Fibroblast of lung (primary cell): ENCODE results near the gene TMEM82. TPM values are rescaled to one million over a fixed set of nuclear protein-coding genes. Genes with fewer than 3 reads are reported as not detected.

ENCODE experiments used
- DNase-seq, 2 donors: peaks; one replicate each; pipeline versions ENCODE4 v3.0.0 to v3.0.0-alpha.2; 2010; ENCODE audit warnings: low read depth in 2 of 2
- H2AFZ ChIP-seq: 2 replicates; pipeline ENCODE4 v1.5.1; 2012; ENCODE audit warnings: low read length, control low read depth, inconsistent platforms
- H3K27ac ChIP-seq: 2 replicates; pipeline ENCODE4 v1.5.1; 2011; ENCODE audit warnings: low read length, control low read depth; ENCODE audit not compliant: insufficient read depth
- H3K27me3 ChIP-seq: 2 replicates; pipeline ENCODE4 v1.5.1; 2011; ENCODE audit warnings: mild to moderate bottlenecking, low read length; ENCODE audit not compliant: control insufficient read depth, insufficient read depth
- H3K36me3 ChIP-seq: 2 replicates; pipeline ENCODE4 v1.5.1; 2011; ENCODE audit warnings: low read length; ENCODE audit not compliant: control insufficient read depth, insufficient read depth
- H3K4me1 ChIP-seq: 2 replicates; pipeline ENCODE4 v1.5.1; 2011; ENCODE audit warnings: low read length; ENCODE audit not compliant: control insufficient read depth, insufficient read depth; ENCODE audit errors: extremely low read depth
- H3K4me2 ChIP-seq: 2 replicates; pipeline ENCODE4 v1.5.1; 2011; ENCODE audit warnings: low read length, control low read depth; ENCODE audit not compliant: insufficient read depth; ENCODE audit errors: extremely low read depth
- H3K4me3 ChIP-seq, 4 experiments: fragments of 200-600 bp in 1 of 4; sonication (generic) in 1 of 4; replicated peaks in 1 of 4; 2 replicates each; pipeline ENCODE4 v1.5.1; 2011 to 2016; ENCODE audit warnings: low read length in 4 of 4, low read depth in 3 of 4, mild to moderate bottlenecking in 3 of 4, control low read depth in 2 of 4, inconsistent platforms in 1 of 4, mixed read lengths in 1 of 4; ENCODE audit not compliant: insufficient read depth in 1 of 4; ENCODE audit errors: control extremely low read depth in 1 of 4
- H3K79me2 ChIP-seq: 2 replicates; pipeline ENCODE4 v1.5.1; 2012; ENCODE audit warnings: mild to moderate bottlenecking, low read length, inconsistent platforms; ENCODE audit not compliant: control insufficient read depth, insufficient read depth
- H3K9ac ChIP-seq: 2 replicates; pipeline ENCODE4 v1.5.1; 2011; ENCODE audit warnings: mild to moderate bottlenecking, low read length, control low read depth; ENCODE audit not compliant: insufficient read depth
- H3K9me3 ChIP-seq: 2 replicates; pipeline ENCODE4 v1.5.1; 2012; ENCODE audit warnings: low read depth, low read length; ENCODE audit not compliant: control insufficient read depth, insufficient read depth
- H4K20me1 ChIP-seq: 2 replicates; pipeline ENCODE4 v1.5.1; 2011; ENCODE audit warnings: low read length; ENCODE audit not compliant: control insufficient read depth, insufficient read depth; ENCODE audit errors: extremely low read depth
- EZH2 ChIP-seq: IDR thresholded peaks from 2 replicates; pipeline ENCODE4 v1.5.1; 2012; ENCODE audit warnings: low read length, control low read depth, mild to moderate bottlenecking; ENCODE audit errors: missing control alignments
- polyA minus RNA-seq: library from RNA; depleted of rRNA, polyadenylated mRNA; stranded (reverse); fragments of >200 nt; gene quantifications from 2 replicates; pipeline ENCODE4 v1.2.3, GENCODE V29; 2011; ENCODE audit warnings: low replicate concordance
- polyA plus RNA-seq, 2 donors: library from polyadenylated mRNA; depleted of rRNA in 1 of 2; stranded (reverse) in 1 of 2; unstranded in 1 of 2; fragments of >200 nt; gene quantifications; 2 replicates each; pipeline ENCODE4 v1.2.1, GENCODE V29; 2011 to 2012; ENCODE audit warnings: missing spikeins in 1 of 2
- total RNA-seq: library from RNA; depleted of rRNA; stranded (reverse); fragments of >200 nt; gene quantifications from 2 replicates; pipeline ENCODE4 v1.2.1, GENCODE V29; 2014
- TF ChIP-seq, protein P1 (sequence below), 2 donors: IDR thresholded peaks in 1 of 2; conservative IDR thresholded peaks in 1 of 2; 1 replicate in 1 of 2; 2 replicates in 1 of 2; pipeline ENCODE4 v1.5.1; 2011 to 2012; ENCODE audit warnings: low read length in 2 of 2, control low read depth in 1 of 2, inconsistent platforms in 1 of 2, low read depth in 1 of 2, mild to moderate bottlenecking in 1 of 2

TMEM82 gene
- total RNA-seq (not detected in 2 replicates), polyA plus RNA-seq (not detected in 2 replicates), polyA minus RNA-seq (not detected in 2 replicates)
- polyA plus RNA-seq (2012) = not detected in 2 replicates

DNA sequence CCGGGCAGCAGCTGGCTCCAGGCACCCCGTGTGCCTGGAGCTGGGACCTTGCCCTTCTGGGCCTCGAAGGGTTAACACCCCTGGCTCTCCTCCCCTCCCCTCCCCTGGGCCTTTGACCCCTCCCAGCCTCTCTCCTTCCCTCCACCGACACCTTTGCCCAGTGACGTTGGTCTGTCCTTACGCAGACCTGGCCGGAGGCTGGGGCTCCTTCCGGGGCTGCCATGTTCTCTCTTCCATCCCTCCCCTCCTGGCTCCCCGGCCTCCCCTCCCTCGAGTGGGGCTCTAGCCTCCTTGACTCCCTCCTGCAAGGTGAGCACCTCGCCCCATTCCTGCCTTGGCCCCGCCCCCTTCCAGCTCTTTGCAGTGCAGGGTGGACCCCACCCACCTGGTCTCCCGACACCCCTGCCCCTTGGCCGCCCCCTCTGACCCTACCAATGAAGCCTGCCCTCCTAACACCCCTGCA is at the start of gene TMEM82:
Gene TMEM82 (plus strand): TSS at position 161 of the 463 bp plus-strand sequence. CDS start 61 bp downstream, at position 222.
- Histone ChIP-seq H2AFZ (no peak within 1 kb of the TSS), H3K27ac (no peak within 1 kb of the TSS), H3K27me3 (no peaks in the 10 kb centered on the region), H3K9ac (no peak within 1 kb of the TSS), H3K79me2 (no peaks in the 10 kb centered on the region), H3K4me1 (no peaks in the 10 kb centered on the region), H3K4me2 (no peak within 1 kb of the TSS), H4K20me1 (no peaks in the 10 kb centered on the region), H3K36me3 (no peaks in the 10 kb centered on the region), H3K4me3 (no peak within 1 kb of the TSS), H3K9me3 (no peaks in the 10 kb centered on the region)
- DNase-seq = no peak
- TF ChIP-seq, protein P1, sequence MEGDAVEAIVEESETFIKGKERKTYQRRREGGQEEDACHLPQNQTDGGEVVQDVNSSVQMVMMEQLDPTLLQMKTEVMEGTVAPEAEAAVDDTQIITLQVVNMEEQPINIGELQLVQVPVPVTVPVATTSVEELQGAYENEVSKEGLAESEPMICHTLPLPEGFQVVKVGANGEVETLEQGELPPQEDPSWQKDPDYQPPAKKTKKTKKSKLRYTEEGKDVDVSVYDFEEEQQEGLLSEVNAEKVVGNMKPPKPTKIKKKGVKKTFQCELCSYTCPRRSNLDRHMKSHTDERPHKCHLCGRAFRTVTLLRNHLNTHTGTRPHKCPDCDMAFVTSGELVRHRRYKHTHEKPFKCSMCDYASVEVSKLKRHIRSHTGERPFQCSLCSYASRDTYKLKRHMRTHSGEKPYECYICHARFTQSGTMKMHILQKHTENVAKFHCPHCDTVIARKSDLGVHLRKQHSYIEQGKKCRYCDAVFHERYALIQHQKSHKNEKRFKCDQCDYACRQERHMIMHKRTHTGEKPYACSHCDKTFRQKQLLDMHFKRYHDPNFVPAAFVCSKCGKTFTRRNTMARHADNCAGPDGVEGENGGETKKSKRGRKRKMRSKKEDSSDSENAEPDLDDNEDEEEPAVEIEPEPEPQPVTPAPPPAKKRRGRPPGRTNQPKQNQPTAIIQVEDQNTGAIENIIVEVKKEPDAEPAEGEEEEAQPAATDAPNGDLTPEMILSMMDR (conservative IDR thresholded peaks at IDR 0.05 in 1 of 2, IDR thresholded peaks at IDR 0.05 in 1 of 2; ENCODE audit: low read depth in 1 of 2, low read length in 2 of 2) = no peak
- no peak for TF ChIP-seq EZH2

GRCh38 chr1:15693371-15693770 is 48.9 kb upstream of the TMEM82 start:
- H3K36me3 ChIP-seq = peaks cover 5% of the 10 kb centered on the region
- no peak for TF ChIP-seq EZH2
- TF ChIP-seq, protein P1 (conservative IDR thresholded peaks at IDR 0.05 in 1 of 2, IDR thresholded peaks at IDR 0.05 in 1 of 2; ENCODE audit: low read depth in 1 of 2, low read length in 2 of 2) = no peak
- H3K27me3 ChIP-seq = no peaks in the 10 kb centered on the region
- H3K27ac ChIP-seq = no peak overlapping the region
- H3K4me3 ChIP-seq = no peak overlapping the region
- no peaks in the 10 kb centered on the region for H3K9me3 ChIP-seq
- H2AFZ ChIP-seq = no peak overlapping the region
- no peaks in the 10 kb centered on the region for H4K20me1 ChIP-seq
- no peak overlapping the region for H3K4me2 ChIP-seq
- peaks cover 4% of the 10 kb centered on the region for H3K4me1 ChIP-seq
- H3K9ac ChIP-seq = no peak overlapping the region
- H3K79me2 ChIP-seq = peaks cover 67% of the 10 kb centered on the region
- no peak for DNase-seq

DNA sequence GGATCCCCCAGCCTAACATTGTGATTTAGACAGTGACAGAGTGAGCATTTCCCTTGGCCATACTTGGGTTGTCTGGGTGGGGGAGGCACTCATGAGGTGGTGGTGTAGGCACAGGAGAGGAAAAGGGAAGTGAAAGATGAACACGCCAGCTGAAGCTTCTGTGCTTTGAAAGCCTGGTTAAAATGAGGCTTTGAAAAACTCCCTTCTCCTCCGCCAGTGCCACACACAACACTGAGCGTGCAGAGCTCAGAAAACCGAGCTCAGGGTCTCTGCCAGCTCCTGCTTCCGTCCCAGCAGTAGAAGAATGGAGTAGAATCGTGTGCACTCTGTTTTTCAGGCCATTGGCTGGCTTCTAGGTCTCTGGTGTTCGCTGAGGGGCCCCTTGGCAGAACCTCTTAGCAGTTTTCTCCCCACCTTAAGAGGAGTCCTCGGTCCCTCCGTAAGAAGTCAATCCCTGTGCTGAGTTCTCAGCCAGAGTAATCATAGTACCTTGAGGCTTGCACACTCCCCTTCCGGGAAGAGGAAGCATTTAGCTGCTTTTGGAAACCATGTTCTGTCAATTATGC is 45.3 kb upstream of the TMEM82 start:
- Histone ChIP-seq H3K4me3 (no peak overlapping the region), H3K79me2 (peaks cover 57% of the 10 kb centered on the region), H4K20me1 (no peaks in the 10 kb centered on the region), H3K4me1 (peaks cover 3% of the 10 kb centered on the region), H3K9me3 (no peaks in the 10 kb centered on the region), H3K27me3 (no peaks in the 10 kb centered on the region), H3K27ac (no peak overlapping the region), H2AFZ (no peak overlapping the region), H3K9ac (no peak overlapping the region), H3K36me3 (peaks cover 4% of the 10 kb centered on the region), H3K4me2 (no peak overlapping the region)
- no peak for DNase-seq
- TF ChIP-seq, protein P1 (conservative IDR thresholded peaks at IDR 0.05 in 1 of 2, IDR thresholded peaks at IDR 0.05 in 1 of 2; ENCODE audit: low read depth in 1 of 2, low read length in 2 of 2) = no peak
